Mesendoderm (in vitro differentiated cells): ENCODE results near the gene NDP.

Source experiments
- DNase-seq: peaks from one replicate; pipeline ENCODE4 v3.0.0; 2013
- H2AK5ac ChIP-seq: 2 replicates; pipeline ENCODE4 v1.6.1; 2013; ENCODE audit warnings: low read length, inconsistent platforms
- H2BK120ac ChIP-seq: 2 replicates; pipeline ENCODE4 v1.6.1; 2013; ENCODE audit warnings: low read depth, mild to moderate bottlenecking, low read length, moderate library complexity, mixed read lengths
- H2BK15ac ChIP-seq: replicated peaks from 2 replicates; pipeline ENCODE4 v1.6.1; 2013; ENCODE audit warnings: low read depth, mild to moderate bottlenecking, moderate library complexity
- H2BK5ac ChIP-seq: 2 replicates; pipeline ENCODE4 v1.6.1; 2013; ENCODE audit warnings: low read length, inconsistent platforms
- H3K18ac ChIP-seq: 2 replicates; pipeline ENCODE4 v1.6.1; 2013; ENCODE audit warnings: mild to moderate bottlenecking, low read length, mixed read lengths
- H3K23ac ChIP-seq: one replicate; pipeline ENCODE4 v1.6.1; 2013; ENCODE audit warnings: low read length
- H3K27ac ChIP-seq: 2 replicates; pipeline ENCODE4 v1.5.1; 2013; ENCODE audit warnings: low read depth, mild to moderate bottlenecking, inconsistent platforms, low read length, moderate library complexity
- H3K27me3 ChIP-seq: 2 replicates; pipeline ENCODE4 v1.6.1; 2013; ENCODE audit warnings: low read length, control low read depth, mild to moderate bottlenecking, inconsistent platforms; ENCODE audit not compliant: insufficient read depth, poor library complexity
- H3K36me3 ChIP-seq: 2 replicates; pipeline ENCODE4 v1.6.1; 2013; ENCODE audit warnings: low read length, inconsistent platforms; ENCODE audit not compliant: control insufficient read depth, insufficient read depth
- H3K4ac ChIP-seq: one replicate; pipeline ENCODE4 v1.6.1; 2013; ENCODE audit warnings: low read depth, mild to moderate bottlenecking, low read length, moderate library complexity
- H3K4me1 ChIP-seq: 2 replicates; pipeline ENCODE4 v1.6.1; 2013; ENCODE audit warnings: low read depth, low read length, inconsistent platforms; ENCODE audit not compliant: control insufficient read depth
- H3K4me2 ChIP-seq: 2 replicates; pipeline ENCODE4 v1.6.1; 2013; ENCODE audit warnings: low read length
- H3K4me3 ChIP-seq: 2 replicates; pipeline ENCODE4 v1.5.1; 2013; ENCODE audit warnings: mild to moderate bottlenecking, low read length
- H3K56ac ChIP-seq: one replicate; pipeline ENCODE4 v1.6.1; 2013; ENCODE audit warnings: low read length
- H3K79me1 ChIP-seq: 2 replicates; pipeline ENCODE4 v1.6.1; 2013; ENCODE audit warnings: low read length, inconsistent platforms
- H3K79me2 ChIP-seq: 2 replicates; pipeline ENCODE4 v1.6.1; 2013; ENCODE audit warnings: mild to moderate bottlenecking, low read length; ENCODE audit not compliant: control insufficient read depth, insufficient read depth
- H3K9ac ChIP-seq: 2 replicates; pipeline ENCODE4 v1.6.1; 2013; ENCODE audit warnings: low read length, inconsistent platforms
- H4K5ac ChIP-seq: one replicate; pipeline ENCODE4 v1.6.1; 2013; ENCODE audit warnings: low read length
- H4K8ac ChIP-seq: one replicate; pipeline ENCODE4 v1.6.1; 2013; ENCODE audit warnings: low read depth, mild to moderate bottlenecking, control low read depth, low read length, moderate library complexity
- WGBS: extraction: QIAGEN DNeasy Blood & Tissue Kit; methylation state at CpG from one replicate; pipeline ENCODE4 v1.1.7; 2013; ENCODE audit warnings: low lambda C conversion rate, missing lambda C conversion rate; ENCODE audit not compliant: insufficient coverage; ENCODE audit errors: extremely low coverage; 5-methylcytosine and 5-hydroxymethylcytosine counted together

NDP gene

GRCh38 chrX:43969504-43970501 lies 3.4 kb downstream of the NDP start:
- no peak overlapping the region for H2BK5ac ChIP-seq
- H3K36me3 ChIP-seq = no peaks in the 10 kb centered on the region
- H3K27ac ChIP-seq = no peak overlapping the region
- no peak overlapping the region for H4K5ac ChIP-seq
- H3K4ac ChIP-seq = no peak overlapping the region
- H3K4me3 ChIP-seq = no peak overlapping the region
- WGBS = no CpG with 5 or more reads among the region's 19 CpGs
- no peak overlapping the region for H2AK5ac ChIP-seq
- no peak overlapping the region for H3K4me2 ChIP-seq
- H3K23ac ChIP-seq = no peak overlapping the region
- no peaks in the 10 kb centered on the region for H3K79me2 ChIP-seq
- no peak overlapping the region for H2BK15ac ChIP-seq
- DNase-seq = no peak
- no peak overlapping the region for H3K18ac ChIP-seq
- no peaks in the 10 kb centered on the region for H3K79me1 ChIP-seq
- H3K27me3 ChIP-seq = no peaks in the 10 kb centered on the region
- H4K8ac ChIP-seq = no peak overlapping the region
- H3K4me1 ChIP-seq = no peaks in the 10 kb centered on the region
- H3K9ac ChIP-seq = no peak overlapping the region
- H2BK120ac ChIP-seq = no peak overlapping the region
- no peak overlapping the region for H3K56ac ChIP-seq

- H2AK5ac ChIP-seq = no peak overlapping the region
- H3K79me2 ChIP-seq = no peaks in the 10 kb centered on the region
- no peak for DNase-seq
- no peak overlapping the region for H3K18ac ChIP-seq
- H3K4me2 ChIP-seq = no peak overlapping the region
- H3K9ac ChIP-seq = no peak overlapping the region
- H3K56ac ChIP-seq = no peak overlapping the region
- no peak overlapping the region for H2BK120ac ChIP-seq
- H3K4ac ChIP-seq = no peak overlapping the region
- no peak overlapping the region for H3K27ac ChIP-seq
- H2BK15ac ChIP-seq = no peak overlapping the region
- H3K4me1 ChIP-seq = no peaks in the 10 kb centered on the region
- no peak overlapping the region for H3K4me3 ChIP-seq
- no peak overlapping the region for H3K23ac ChIP-seq
- no CpG with 5 or more reads among the region's 4 CpGs for WGBS
- H2BK5ac ChIP-seq = no peak overlapping the region
- no peak overlapping the region for H4K5ac ChIP-seq
- no peak overlapping the region for H4K8ac ChIP-seq
- H3K27me3 ChIP-seq = no peaks in the 10 kb centered on the region
- H3K79me1 ChIP-seq = no peaks in the 10 kb centered on the region
- H3K36me3 ChIP-seq = no peaks in the 10 kb centered on the region
Measured at GRCh38 chrX:43968359-43968781, 4.8 kb downstream of the NDP start.

GRCh38 chrX:43964936-43965335 lies 8.3 kb downstream of the NDP start:
- no peak overlapping the region for H3K4me2 ChIP-seq
- H3K18ac ChIP-seq = no peak overlapping the region
- H3K4ac ChIP-seq = no peak overlapping the region
- no peaks in the 10 kb centered on the region for H3K79me2 ChIP-seq
- no peak overlapping the region for H2BK5ac ChIP-seq
- DNase-seq = no peak
- H3K27ac ChIP-seq = no peak overlapping the region
- no peaks in the 10 kb centered on the region for H3K36me3 ChIP-seq
- H4K5ac ChIP-seq = no peak overlapping the region
- WGBS = no CpG with 5 or more reads among the region's 3 CpGs
- no peak overlapping the region for H3K4me3 ChIP-seq
- H3K27me3 ChIP-seq = no peaks in the 10 kb centered on the region
- no peak overlapping the region for H3K23ac ChIP-seq
- no peak overlapping the region for H3K9ac ChIP-seq
- no peak overlapping the region for H2BK120ac ChIP-seq
- no peaks in the 10 kb centered on the region for H3K4me1 ChIP-seq
- H2AK5ac ChIP-seq = no peak overlapping the region
- no peak overlapping the region for H4K8ac ChIP-seq
- H3K56ac ChIP-seq = no peak overlapping the region
- no peak overlapping the region for H2BK15ac ChIP-seq
- no peaks in the 10 kb centered on the region for H3K79me1 ChIP-seq

- Histone ChIP-seq H3K4me2 (no peak overlapping the region), H2BK5ac (no peak overlapping the region), H3K36me3 (no peaks in the 10 kb centered on the region), H3K4me1 (no peaks in the 10 kb centered on the region), H2AK5ac (no peak overlapping the region), H3K79me2 (no peaks in the 10 kb centered on the region), H4K8ac (no peak overlapping the region), H2BK120ac (no peak overlapping the region), H3K18ac (no peak overlapping the region), H3K27ac (no peak overlapping the region), H3K56ac (no peak overlapping the region), H3K4ac (no peak overlapping the region), H3K4me3 (no peak overlapping the region), H4K5ac (no peak overlapping the region), H2BK15ac (no peak overlapping the region), H3K9ac (no peak overlapping the region), H3K27me3 (no peaks in the 10 kb centered on the region), H3K79me1 (no peaks in the 10 kb centered on the region), H3K23ac (no peak overlapping the region)
- no CpG with 5 or more reads among the region's 3 CpGs for WGBS
- DNase-seq = no peak
Measured at GRCh38 chrX:43963726-43964125, 9.5 kb downstream of the NDP start.

GRCh38 chrX:43962636-43963035 lies 10.6 kb downstream of the NDP start:
- no peaks in the 10 kb centered on the region for H3K79me1 ChIP-seq
- no peak overlapping the region for H3K4ac ChIP-seq
- no peaks in the 10 kb centered on the region for H3K27me3 ChIP-seq
- H3K36me3 ChIP-seq = no peaks in the 10 kb centered on the region
- H3K18ac ChIP-seq = no peak overlapping the region
- no peak overlapping the region for H3K4me3 ChIP-seq
- H3K56ac ChIP-seq = no peak overlapping the region
- no peak overlapping the region for H2AK5ac ChIP-seq
- DNase-seq = no peak
- no peak overlapping the region for H3K27ac ChIP-seq
- no peak overlapping the region for H2BK120ac ChIP-seq
- no peaks in the 10 kb centered on the region for H3K79me2 ChIP-seq
- no peak overlapping the region for H2BK15ac ChIP-seq
- no peak overlapping the region for H3K9ac ChIP-seq
- H3K4me1 ChIP-seq = no peaks in the 10 kb centered on the region
- H3K4me2 ChIP-seq = no peak overlapping the region
- no peak overlapping the region for H3K23ac ChIP-seq
- H4K5ac ChIP-seq = no peak overlapping the region
- no CpG with 5 or more reads among the region's 9 CpGs for WGBS
- no peak overlapping the region for H2BK5ac ChIP-seq
- H4K8ac ChIP-seq = no peak overlapping the region
